ENCODE measurements around the gene CGREF1.

- TF ChIP-seq CTCF (conservative IDR thresholded peaks at IDR 0.05) (no peak), EZH2 (IDR thresholded peaks at IDR 0.05; ENCODE audit: low read depth) (no peak)
Measured at GRCh38 chr2:27076323-27076722, 42.6 kb downstream of the CGREF1 start.

Data from PC-9 (cell line).